Measurements from ENCODE around the gene BORCS5. TPM values are rescaled to one million over a fixed set of nuclear protein-coding genes. Genes with fewer than 3 reads are reported as not detected.

The BORCS5 gene
- total RNA-seq, 1 donor from 2014 or later = 35.8 TPM

Other genes with a start within 250 kb of the BORCS5 start
- 56.1 TPM for gene LRP6, start 90.0 kb upstream of the BORCS5 start, total RNA-seq
- gene MANSC1, start 6.8 kb upstream of the BORCS5 start, total RNA-seq = 19.8 TPM
- gene DUSP16, start 205.8 kb downstream of the BORCS5 start, total RNA-seq = 28.6 TPM

Measured in sciatic nerve (tissue), 1 donor.